MM.1S (cell line): ENCODE data around the gene KLRD1.

Experiments used
- DNase-seq: peaks from one replicate; pipeline ENCODE4 v3.0.0-alpha.2; 2015
- H2AFZ ChIP-seq: fragments of 300-600 bp; sonication (generic); 2 replicates; pipeline ENCODE4 v1.6.0; 2016; ENCODE audit warnings: antibody characterized with exemption, low read length
- H3F3A ChIP-seq: fragments of 300-600 bp; sonication (generic); 2 replicates; pipeline ENCODE4 v1.6.1; 2016; ENCODE audit warnings: mild to moderate bottlenecking, antibody characterized with exemption, low read length, moderate library complexity, mixed read lengths; ENCODE audit not compliant: insufficient read depth
- H3K27ac ChIP-seq: fragments of 300-600 bp; sonication (generic); 2 replicates; pipeline ENCODE4 v1.5.1; 2016; ENCODE audit warnings: mild to moderate bottlenecking, low read length
- H3K27me3 ChIP-seq: fragments of 300-600 bp; sonication (generic); replicated peaks from 2 replicates; pipeline ENCODE4 v1.6.0; 2016; ENCODE audit warnings: low read length; ENCODE audit not compliant: insufficient read depth
- H3K36me3 ChIP-seq: fragments of 300-600 bp; sonication (generic); replicated peaks from 2 replicates; pipeline ENCODE4 v1.6.1; 2016; ENCODE audit warnings: mild to moderate bottlenecking, low read length, mixed read lengths; ENCODE audit not compliant: insufficient read depth
- H3K4me1 ChIP-seq: fragments of 300-600 bp; sonication (generic); 2 replicates; pipeline ENCODE4 v1.6.1; 2016; ENCODE audit warnings: low read length, mixed read lengths
- H3K4me2 ChIP-seq: fragments of 300-600 bp; sonication (generic); 2 replicates; pipeline ENCODE4 v1.6.0; 2016; ENCODE audit warnings: low read depth, low read length
- H3K4me3 ChIP-seq: fragments of 300-600 bp; sonication (generic); 2 replicates; pipeline ENCODE4 v1.5.1; 2016; ENCODE audit warnings: low read length, mixed read lengths
- H3K79me2 ChIP-seq: fragments of 300-600 bp; sonication (generic); 2 replicates; pipeline ENCODE4 v1.6.1; 2016; ENCODE audit warnings: mixed run types, low read length, mixed read lengths
- H3K9ac ChIP-seq: fragments of 300-600 bp; sonication (generic); 2 replicates; pipeline ENCODE4 v1.6.1; 2016; ENCODE audit warnings: low read length, mixed read lengths
- H3K9me2 ChIP-seq: fragments of 300-600 bp; sonication (generic); replicated peaks from 2 replicates; pipeline ENCODE4 v1.6.1; 2016; ENCODE audit warnings: mild to moderate bottlenecking, low read length, mixed read lengths; ENCODE audit not compliant: insufficient read depth
- H3K9me3 ChIP-seq: fragments of 300-600 bp; sonication (generic); replicated peaks from 2 replicates; pipeline ENCODE4 v1.6.1; 2016; ENCODE audit warnings: mild to moderate bottlenecking, low read length, mixed read lengths; ENCODE audit not compliant: insufficient read depth
- H4K20me1 ChIP-seq: fragments of 300-600 bp; sonication (generic); 2 replicates; pipeline ENCODE4 v1.6.1; 2016; ENCODE audit warnings: mild to moderate bottlenecking, low read length, moderate library complexity, mixed read lengths; ENCODE audit not compliant: insufficient read depth
- CTCF ChIP-seq: fragments of 300-600 bp; sonication (generic); IDR thresholded peaks from 2 replicates; pipeline ENCODE4 v1.5.1; 2016; ENCODE audit warnings: antibody characterized with exemption, low read length, mixed read lengths
- EZH2 ChIP-seq: fragments of 300-600 bp; sonication (generic); optimal IDR thresholded peaks from 2 replicates; pipeline ENCODE3; 2017; ENCODE audit warnings: low read depth, mild to moderate bottlenecking, antibody characterized with exemption, low read length, mixed read lengths
- EZH2phosphoT487 ChIP-seq: fragments of 300-600 bp; sonication (generic); IDR thresholded peaks from 2 replicates; pipeline ENCODE4 v1.6.1; 2018; ENCODE audit warnings: antibody characterized with exemption, low read length

Gene KLRD1

GRCh38 chr12:10362325-10362724 lies 54.7 kb downstream of the KLRD1 start:
- Histone ChIP-seq H3K27ac (no peak overlapping the region), H2AFZ (no peak overlapping the region), H3F3A (no peaks in the 10 kb centered on the region), H3K4me2 (no peak overlapping the region), H3K9me3 (no peaks in the 10 kb centered on the region), H3K9ac (no peak overlapping the region), H4K20me1 (peaks cover 4% of the 10 kb centered on the region), H3K36me3 (no peaks in the 10 kb centered on the region), H3K79me2 (no peaks in the 10 kb centered on the region), H3K4me3 (no peak overlapping the region), H3K9me2 (no peaks in the 10 kb centered on the region), H3K4me1 (0 out of 2 replicates have a peak, but pooled peaks cover 4% of the 10 kb centered on the region), H3K27me3 (peaks cover 89% of the 10 kb centered on the region)
- no peak for DNase-seq
- TF ChIP-seq EZH2 (no peak), CTCF (no peak), EZH2phosphoT487 (no peak)

DNA sequence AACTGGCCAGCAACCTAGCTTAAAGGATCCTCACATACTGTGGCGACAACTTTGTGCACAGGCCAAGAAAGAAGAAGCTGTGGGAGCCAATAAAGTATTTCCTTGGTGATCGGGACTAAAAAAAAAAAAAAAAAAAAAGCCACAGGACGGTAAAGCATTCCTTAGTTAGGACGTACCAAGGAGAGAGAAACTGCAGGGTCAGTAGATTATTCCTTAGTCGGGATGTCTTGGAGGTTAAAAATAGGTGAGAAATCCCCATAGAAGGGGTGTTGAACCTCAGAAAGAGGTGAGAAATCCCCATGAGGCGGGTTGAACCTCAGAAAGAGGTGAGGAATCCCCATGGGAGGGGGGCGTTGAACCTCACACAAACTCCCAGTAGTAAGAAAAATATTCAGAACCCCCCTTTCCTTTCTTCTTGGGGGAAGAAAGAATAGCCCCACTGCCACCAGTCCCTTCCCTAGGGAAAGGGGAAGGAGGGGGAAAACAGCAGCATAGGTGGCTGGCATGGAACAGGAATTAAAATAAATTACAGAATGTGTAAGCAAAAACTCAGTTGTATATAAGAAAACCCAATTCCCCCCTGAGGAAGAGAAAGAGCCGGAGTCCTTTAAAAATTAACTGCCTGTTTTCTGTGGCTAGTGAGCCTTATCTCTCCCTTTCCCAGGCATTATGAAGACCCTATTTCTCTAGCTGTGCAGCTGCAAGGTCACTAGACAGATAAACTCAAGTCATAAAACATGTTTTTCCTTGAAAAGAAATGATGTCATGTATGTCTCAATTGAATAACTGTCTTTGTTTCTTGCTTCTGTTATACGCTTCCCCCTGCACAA lies 55.4 kb downstream of the KLRD1 start:
- no peak overlapping the region for H2AFZ ChIP-seq
- no peak overlapping the region for H3K27ac ChIP-seq
- TF ChIP-seq EZH2phosphoT487 (no peak), EZH2 (no peak), CTCF (no peak)
- H3K9me2 ChIP-seq, result no peaks in the 10 kb centered on the region
- no peak overlapping the region for H3K4me3 ChIP-seq
- H3F3A ChIP-seq, result no peaks in the 10 kb centered on the region
- DNase-seq, result no peak
- H3K9ac ChIP-seq, result no peak overlapping the region
- H4K20me1 ChIP-seq, result peaks cover 4% of the 10 kb centered on the region
- 0 out of 2 replicates have a peak, but pooled peaks cover 4% of the 10 kb centered on the region for H3K4me1 ChIP-seq
- H3K79me2 ChIP-seq, result no peaks in the 10 kb centered on the region
- no peak overlapping the region for H3K4me2 ChIP-seq
- H3K36me3 ChIP-seq, result no peaks in the 10 kb centered on the region
- no peaks in the 10 kb centered on the region for H3K9me3 ChIP-seq
- H3K27me3 ChIP-seq, result peaks cover 94% of the 10 kb centered on the region

DNA sequence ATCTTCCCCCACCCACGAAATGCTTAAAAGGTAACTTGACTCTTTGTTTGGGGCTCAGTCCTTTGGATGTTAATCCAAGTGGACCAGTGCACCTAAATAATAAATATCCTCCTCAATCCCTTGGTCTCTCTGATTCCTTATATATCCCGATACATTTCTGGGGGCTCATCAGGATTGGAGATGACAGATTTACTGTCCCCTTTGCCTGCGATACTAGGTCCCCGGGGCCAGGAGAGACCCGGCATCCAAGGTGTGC lies 55.9 kb downstream of the KLRD1 start:
- H3K27ac ChIP-seq, result no peak overlapping the region
- no peak overlapping the region for H3K4me3 ChIP-seq

More for the DNA sequence above, 55.9 kb downstream of the KLRD1 start:
- Histone ChIP-seq H3K36me3 (no peaks in the 10 kb centered on the region), H2AFZ (no peak overlapping the region), H3K4me1 (0 out of 2 replicates have a peak, but pooled peaks cover 4% of the 10 kb centered on the region), H3K27me3 (peaks cover 95% of the 10 kb centered on the region), H3F3A (no peaks in the 10 kb centered on the region), H3K9ac (no peak overlapping the region), H3K9me3 (no peaks in the 10 kb centered on the region), H3K79me2 (no peaks in the 10 kb centered on the region), H3K9me2 (no peaks in the 10 kb centered on the region), H3K4me2 (no peak overlapping the region), H4K20me1 (peaks cover 4% of the 10 kb centered on the region)
- no peak for DNase-seq
- no peak for TF ChIP-seq CTCF
- TF ChIP-seq EZH2, result no peak
- TF ChIP-seq EZH2phosphoT487, result no peak
